ENCODE data around the gene SOX8.

DNA sequence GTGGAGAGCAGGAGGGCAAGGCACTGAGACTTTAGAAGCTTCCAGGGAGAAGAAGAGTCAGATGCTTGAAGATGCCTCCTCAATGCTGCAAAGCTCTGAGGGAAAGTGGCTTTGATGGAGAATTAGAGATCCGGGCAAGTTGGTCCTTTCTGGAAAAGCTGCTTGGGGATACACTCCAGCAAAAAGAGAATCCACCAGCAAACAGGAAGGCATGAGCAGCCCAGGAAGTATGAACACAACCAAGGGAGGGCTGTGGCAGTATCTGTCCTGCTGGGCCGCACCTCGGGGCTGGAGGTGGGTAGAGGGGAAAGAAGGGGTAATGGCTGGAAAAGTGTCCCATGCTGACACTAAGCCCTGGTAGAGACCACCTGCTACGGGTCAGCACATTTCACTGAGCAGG, 16.1 kb upstream of the SOX8 start:
- TF ChIP-seq, protein P1, sequence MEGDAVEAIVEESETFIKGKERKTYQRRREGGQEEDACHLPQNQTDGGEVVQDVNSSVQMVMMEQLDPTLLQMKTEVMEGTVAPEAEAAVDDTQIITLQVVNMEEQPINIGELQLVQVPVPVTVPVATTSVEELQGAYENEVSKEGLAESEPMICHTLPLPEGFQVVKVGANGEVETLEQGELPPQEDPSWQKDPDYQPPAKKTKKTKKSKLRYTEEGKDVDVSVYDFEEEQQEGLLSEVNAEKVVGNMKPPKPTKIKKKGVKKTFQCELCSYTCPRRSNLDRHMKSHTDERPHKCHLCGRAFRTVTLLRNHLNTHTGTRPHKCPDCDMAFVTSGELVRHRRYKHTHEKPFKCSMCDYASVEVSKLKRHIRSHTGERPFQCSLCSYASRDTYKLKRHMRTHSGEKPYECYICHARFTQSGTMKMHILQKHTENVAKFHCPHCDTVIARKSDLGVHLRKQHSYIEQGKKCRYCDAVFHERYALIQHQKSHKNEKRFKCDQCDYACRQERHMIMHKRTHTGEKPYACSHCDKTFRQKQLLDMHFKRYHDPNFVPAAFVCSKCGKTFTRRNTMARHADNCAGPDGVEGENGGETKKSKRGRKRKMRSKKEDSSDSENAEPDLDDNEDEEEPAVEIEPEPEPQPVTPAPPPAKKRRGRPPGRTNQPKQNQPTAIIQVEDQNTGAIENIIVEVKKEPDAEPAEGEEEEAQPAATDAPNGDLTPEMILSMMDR (IDR thresholded peaks at IDR 0.05): no peak
- TF ChIP-seq EZH2 (IDR thresholded peaks at IDR 0.05) (no peak), EZH2phosphoT487 (IDR thresholded peaks at IDR 0.05) (no peak)

Measured in neural progenitor cell (in vitro differentiated cells).